Subcutaneous adipose tissue (tissue), 4 donors: ENCODE measurements around the gene COL15A1. TPM values are rescaled to one million over a fixed set of nuclear protein-coding genes. Genes with fewer than 3 reads are reported as not detected.

Experiments used
- CTCF ChIP-seq: fragments of 450-650 bp; IDR thresholded peaks from one replicate; pipeline ENCODE4 v1.5.1; 2016; ENCODE audit warnings: low read depth, mild to moderate bottlenecking, control low read depth, antibody characterized with exemption, moderate library complexity
- total RNA-seq, 4 donors: library from RNA; depleted of rRNA; stranded (reverse); fragments of >200 nt; gene quantifications; one replicate each; pipeline ENCODE4 v1.1.0, GENCODE V29; 2016

The COL15A1 gene
- total RNA-seq, 4 donors from 2014 or later: 21.2 to 85.5 (median 59.4) TPM

GRCh38 chr9:99025616-99026270 is 82.0 kb downstream of the COL15A1 start:
- TF ChIP-seq CTCF: no peak

DNA sequence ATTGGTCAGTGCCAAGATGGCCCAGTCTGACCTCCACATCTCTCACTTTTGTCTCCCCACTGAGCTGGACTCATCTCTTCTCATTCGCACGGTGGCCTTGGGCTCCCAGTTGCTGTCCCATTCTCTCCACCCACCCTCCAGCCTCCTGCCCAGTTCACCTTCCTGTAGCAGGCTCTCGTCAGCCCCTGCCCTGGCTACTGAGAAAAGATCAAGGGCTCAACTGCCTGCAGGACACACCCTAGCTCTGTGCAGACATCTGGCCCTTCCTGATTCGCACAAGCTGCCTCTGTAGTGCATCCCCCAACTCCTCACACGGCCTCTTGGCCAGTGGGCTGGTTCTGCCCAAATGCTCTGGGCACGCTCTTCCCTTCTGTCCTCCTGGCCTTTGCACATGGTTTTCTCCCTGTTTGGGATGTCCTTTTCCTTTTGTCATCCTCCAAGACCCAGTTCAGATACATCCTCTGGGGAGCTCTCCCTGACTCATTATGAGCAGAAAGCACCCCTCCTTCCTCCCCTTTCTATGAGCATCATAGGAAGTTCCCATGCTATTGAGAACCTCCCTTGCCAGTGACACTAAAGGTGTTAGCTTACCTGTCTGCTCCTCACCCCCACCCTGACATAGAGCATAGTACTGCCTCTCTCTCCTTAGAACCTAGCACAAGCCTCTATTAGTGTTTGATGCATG is 82.7 kb downstream of the COL15A1 start:
- TF ChIP-seq CTCF: no peak

DNA sequence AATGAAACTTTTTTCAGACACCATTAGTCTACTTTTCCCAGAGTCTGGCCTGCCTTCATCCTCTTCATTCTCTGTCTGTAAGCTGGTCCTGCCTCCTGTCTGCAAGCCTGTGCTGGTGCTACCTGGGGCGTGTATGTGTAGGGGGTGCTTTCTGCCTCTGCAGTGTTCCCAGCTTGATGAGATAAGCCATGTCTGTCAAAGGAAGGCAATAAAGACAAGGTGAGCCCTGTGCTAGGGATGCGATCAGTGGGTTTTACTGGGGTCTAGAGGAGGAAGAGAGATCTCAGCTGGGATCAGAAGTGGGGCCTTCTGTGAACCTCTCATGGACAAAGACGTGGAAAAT is 83.2 kb downstream of the COL15A1 start:
- no peak for TF ChIP-seq CTCF

DNA sequence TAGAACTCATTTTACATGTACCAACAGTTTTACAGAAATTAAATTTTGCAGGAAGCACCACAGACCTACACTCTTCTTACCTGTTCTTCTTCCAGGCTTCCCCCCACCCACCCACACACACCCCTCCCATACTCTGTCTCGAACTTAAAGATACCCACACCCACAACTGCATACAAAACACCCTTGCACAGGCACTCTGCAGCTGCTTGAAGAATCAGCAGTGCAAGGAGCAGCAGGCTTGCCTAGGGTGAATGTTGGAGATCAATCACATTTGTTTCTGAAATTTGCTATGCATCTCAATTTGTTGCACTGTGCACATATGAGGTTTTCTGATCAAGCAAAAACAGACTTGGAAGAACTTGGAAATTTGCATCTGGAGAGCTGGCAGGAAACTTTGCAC is 83.7 kb downstream of the COL15A1 start:
- no peak for TF ChIP-seq CTCF

DNA sequence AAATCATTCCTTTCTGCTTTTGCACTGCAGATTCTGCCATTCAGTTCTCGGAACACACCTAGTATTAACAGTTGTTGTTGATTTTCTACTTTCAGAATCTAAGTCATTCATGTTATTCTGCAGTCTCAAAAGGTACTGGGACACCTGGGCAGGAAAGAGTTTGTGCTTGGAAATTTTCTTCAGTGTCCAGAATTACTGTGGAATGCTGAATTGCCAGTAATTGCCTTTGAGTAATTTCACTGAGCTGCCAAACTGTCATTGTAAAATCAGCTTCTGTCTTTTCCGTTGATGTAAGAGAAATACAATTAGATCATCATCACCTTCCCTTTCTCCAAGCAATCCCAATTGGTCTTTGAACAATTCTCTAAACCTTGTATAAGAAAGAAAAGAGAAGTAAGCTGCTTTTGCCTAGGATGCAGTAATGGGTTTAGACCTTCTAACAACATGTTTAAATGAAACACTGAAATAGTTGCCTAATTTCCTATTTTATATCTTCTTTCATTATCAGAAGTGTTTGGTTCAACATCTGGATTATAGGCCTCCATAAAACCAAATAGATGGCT is 85.5 kb downstream of the COL15A1 start:
- no peak for TF ChIP-seq CTCF

DNA sequence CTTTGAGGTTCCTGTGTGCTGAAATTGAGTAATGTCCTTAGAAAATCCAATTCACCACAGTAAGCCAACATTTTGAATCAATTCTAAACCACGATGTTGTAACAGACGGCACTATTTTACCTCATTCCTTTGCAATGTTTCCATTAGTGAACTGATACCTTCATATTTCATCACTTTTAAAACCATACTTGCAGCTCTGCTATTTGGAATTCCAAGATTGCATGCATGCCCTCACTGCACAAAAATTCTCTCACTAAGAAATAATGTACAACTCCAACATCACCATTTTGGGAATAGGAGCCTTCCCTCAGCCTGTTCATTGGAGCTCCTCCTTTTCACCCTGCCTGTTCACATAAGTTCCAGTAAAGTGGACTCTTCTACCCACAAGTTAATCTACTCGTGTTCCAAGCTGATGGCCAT is 86.4 kb downstream of the COL15A1 start:
- TF ChIP-seq CTCF: no peak

DNA sequence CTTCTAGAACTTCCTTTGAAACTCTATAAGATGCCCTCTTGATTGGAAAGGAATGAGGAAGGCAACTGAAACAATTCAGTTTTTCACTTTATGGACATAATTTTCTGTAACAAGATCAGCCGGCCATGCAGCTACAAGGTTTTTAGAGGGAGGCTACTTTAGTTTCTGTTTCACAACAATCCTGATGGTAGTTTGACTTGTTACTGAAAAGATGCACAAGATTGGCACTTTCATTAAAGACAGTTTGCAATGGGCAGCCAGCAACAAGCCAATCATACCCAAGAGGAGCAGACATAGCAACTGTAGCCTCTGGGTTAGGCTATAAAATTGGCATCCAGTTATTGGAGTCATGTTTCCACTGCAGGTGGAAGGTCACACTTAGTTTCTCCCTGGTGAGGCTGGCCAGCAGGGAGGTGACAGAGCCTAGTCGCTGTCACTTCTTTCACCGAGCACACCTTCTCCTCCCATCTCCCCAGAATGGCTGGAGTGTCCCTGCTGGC is 87.0 kb downstream of the COL15A1 start:
- TF ChIP-seq CTCF: no peak
